OCI-M1 (cell line): ENCODE measurements around the gene BCAT1.
"Not testable (repeated sequence)": the region's sequence is repeated elsewhere in the genome, so short reads cannot be mapped to it uniquely, and the experiment has no call there.

Source experiments
- DNase-seq: peaks from one replicate; lab custom pipeline; 2025; lab: John Stamatoyannopoulos, UW

BCAT1 gene

DNA sequence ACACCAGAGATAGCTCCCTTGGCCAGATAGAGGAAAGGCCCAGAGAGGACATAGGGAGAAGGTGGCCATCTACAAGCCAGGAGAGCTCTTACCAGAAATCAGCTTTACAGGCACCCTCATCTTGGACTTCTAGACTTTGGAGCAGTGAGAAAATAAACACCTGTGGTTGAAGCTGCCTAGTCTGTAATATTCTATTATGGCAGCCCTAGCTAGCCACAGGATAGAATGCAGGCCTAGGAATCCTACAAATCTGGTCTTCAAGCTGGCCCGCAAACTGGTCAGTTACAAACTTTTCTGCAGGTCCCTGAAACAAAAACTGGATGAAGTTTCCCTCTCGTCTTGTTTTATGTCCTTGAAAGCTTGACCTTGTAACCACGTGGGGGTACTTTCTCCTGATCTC, 92.4 kb downstream of the BCAT1 start:
- no peak for DNase-seq

GRCh38 chr12:24854908-24855307, 94.0 kb downstream of the BCAT1 start:
- DNase-seq = peak; percentile 25

DNA sequence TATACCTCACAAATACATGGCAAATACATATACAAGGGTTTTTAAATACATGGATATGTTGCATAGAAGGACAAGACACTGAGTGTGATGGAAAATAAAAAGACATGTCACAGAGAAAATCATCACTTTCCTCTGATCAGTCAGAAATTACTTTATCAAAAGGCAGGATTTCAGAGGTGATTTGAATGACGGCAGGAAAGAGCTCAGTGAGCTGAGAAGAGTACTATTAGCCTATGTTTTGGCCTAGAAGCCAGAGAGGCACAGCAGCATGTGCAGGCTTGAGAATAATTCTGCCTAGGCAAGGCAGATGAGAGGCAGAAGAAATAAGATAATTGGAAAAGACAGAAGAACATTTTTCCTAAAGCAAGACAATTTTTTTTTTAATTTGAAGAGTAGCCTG, 94.9 kb downstream of the BCAT1 start:
- no peak for DNase-seq

GRCh38 chr12:24853588-24853987, 95.3 kb downstream of the BCAT1 start:
- no peak for DNase-seq

DNA sequence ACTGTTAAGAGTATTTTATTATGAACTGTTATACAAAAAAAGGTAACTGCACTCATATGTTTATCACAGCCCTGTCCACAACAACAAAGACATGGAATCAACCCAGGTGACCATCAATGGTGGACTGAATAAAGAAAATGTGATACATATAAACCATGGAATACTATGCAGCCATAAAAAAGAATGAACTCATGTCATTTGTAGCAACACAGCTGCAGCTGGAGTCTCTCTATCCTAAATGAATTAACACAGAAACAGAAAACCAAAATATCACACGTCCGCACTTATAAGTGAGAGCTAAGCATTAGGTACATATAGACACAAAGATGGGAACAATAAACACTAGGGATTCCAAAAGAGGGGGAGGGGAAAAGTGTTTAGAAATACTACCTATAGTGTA, 95.8 kb downstream of the BCAT1 start:
- no peak for DNase-seq

GRCh38 chr12:24852420-24852819, 96.5 kb downstream of the BCAT1 start:
- DNase-seq = peak; percentile 40

DNA sequence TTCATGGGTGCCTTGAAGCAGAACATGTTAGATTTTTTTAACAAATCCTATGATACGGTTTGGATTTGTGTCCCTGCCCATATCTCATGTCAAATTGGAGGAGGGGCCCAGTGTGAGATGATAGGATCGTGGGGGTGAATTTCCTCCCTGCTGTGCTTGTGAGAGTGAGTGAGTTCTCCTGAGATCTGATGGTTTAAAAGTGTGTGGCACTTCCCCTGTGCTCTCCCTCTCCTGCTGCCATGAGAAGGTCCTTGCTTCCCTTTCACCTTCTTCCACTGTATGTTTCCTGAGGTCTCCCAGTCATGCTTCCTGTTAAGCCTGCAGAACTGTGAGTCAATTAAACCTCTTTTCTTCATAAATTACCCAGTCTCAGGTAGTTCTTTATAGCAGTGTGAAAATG, 97.0 kb downstream of the BCAT1 start:
- not testable (repeated sequence) for DNase-seq

- DNase-seq = no peak
These were observed 97.6 kb downstream of the BCAT1 start for GRCh38 chr12:24851341-24851740.

- DNase-seq = no peak
These were observed 98.4 kb downstream of the BCAT1 start for GRCh38 chr12:24850496-24850895.

DNA sequence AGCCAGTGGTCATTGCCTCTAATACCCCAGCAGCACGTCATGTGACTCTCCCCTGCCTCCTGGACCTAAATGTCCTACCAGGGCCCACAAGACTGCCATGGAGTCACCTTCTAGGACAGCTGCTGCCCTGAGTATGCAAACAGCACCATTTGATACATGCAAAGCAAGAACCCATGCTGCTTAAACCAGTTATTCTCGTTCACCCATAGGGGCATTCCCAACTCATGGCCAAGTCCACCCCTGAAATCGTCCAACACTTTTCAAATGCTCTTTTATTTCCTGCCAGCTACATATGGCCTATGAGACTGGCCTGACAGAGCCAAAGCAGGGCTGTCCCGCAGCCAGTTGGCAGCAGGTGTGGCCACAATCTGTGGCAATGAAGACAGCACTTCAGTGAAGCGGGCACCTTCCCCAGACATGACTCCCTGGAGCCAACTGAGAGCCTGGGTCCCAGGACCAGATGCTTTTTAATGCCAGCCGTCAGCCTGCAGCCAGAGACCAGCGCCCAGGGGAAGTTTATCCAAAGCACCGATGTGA, 99.9 kb downstream of the BCAT1 start:
- DNase-seq = no peak

DNA sequence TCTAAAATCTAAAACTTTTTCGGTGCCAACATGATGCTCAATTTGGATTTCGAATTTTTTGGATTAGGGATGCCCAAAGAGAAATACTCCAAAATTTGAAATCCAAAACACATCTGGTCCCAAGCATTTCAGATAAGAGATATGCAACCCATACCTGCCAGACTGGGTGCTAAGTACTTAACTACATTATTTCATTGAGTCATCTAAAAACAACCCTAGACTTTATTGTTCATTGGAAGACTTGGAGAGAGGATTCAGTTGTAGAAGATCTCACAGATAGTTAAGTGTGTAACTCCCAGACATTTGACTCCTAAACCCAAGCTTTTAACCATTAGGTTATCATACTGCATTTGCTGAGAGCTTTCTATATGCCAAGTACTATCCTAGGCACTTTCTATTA, 102.2 kb downstream of the BCAT1 start:
- DNase-seq = no peak

DNA sequence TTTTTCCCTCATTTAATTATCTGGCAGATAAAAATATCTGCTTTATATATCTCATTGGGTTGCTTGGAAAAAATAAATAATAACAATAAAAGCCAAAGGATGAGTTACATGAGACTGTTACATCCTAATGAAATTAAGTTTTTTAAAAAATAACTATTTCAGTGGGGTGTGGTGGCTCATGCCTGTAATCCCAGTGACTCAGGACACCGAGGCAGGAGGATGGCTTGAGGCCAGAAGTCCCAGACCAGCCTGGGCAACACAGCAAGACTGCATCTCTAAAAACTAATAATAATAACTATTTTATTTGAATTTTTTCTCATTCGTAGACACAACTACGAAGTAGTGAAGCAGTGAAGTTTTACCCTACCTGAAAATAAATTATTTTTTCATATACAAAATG, 103.3 kb downstream of the BCAT1 start:
- no peak for DNase-seq

GRCh38 chr12:24840046-24840800, 108.7 kb downstream of the BCAT1 start:
- DNase-seq = no peak

- no peak for DNase-seq
These were observed 109.6 kb downstream of the BCAT1 start for GRCh38 chr12:24839268-24839791.

- DNase-seq = peak; percentile 45
These were observed 110.4 kb downstream of the BCAT1 start for GRCh38 chr12:24838531-24838950.

DNA sequence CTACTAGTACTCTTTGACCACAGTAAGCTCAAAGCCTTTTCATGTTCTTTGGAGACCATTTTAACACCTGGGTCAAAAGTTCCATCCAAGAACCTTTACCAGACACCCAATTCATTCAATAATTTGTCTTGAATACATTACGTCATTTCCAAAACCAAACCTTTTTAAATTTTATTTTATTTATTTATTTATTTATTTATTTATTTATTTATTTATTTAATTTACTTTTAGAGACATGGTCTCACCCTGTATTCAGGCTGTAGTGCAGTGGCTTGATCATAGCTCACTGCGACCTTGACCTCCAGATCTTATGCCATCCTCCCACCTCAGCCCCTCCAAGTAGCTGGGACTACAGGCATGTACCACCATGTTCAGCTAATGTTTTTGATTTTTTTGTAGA, 113.5 kb downstream of the BCAT1 start:
- no peak for DNase-seq

DNA sequence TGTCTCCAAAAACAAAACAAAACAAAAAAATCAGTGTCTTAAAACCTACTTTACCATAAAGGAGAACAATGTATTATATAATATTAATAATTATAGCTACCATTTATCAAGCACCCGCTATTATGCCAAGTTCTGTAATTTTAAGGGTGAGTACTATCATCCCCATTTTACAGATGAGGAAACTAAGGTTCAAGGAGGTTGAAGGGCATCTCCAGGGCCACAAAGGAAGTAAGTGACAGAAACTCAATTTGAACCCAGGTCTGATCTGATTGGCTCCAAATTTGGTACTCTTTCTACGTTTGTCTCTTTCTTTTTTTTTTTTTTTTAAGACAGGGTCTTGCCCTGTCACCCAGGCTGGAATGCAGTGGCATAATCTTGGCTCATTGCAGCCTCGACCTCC, 115.4 kb downstream of the BCAT1 start:
- no peak for DNase-seq

DNA sequence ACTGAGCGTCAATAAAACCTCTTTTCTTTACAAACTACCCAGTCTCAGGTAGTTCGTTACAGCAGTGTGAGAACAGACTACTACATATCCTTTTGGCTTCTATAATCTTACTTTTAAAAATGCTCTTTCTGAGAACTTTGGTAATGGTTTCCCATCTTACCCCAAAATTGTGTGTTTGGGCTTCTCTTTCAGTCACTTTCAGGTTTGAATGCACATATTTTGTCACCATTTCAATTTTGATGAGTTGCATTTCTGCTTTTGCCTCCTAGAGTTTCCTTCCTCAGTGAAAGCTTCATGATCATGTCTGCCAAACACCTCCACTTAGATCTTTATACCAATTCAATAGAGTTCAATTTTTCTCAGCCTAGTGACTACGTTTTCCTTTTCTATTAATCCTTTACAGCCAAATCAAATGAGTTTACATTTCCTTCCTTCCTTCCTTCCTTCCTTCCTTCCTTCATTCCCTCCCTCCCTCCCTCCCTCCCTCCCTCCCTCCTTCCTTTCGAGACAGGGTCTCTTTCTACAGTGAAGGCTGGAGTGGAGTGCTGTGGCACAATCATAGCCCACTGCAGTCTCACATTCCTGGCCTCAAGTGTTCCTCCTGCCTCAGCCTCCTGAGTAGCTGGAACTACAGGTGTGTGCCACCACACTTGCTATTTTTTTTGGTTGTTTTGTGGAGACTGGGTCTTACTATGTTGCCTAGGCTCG, 124.9 kb downstream of the BCAT1 start:
- DNase-seq = no peak

- no peak for DNase-seq
These were observed 126.6 kb downstream of the BCAT1 start for GRCh38 chr12:24822121-24822899.

- DNase-seq = no peak
These were observed 127.2 kb downstream of the BCAT1 start for GRCh38 chr12:24821691-24822090.

GRCh38 chr12:24820872-24821271, 128.0 kb downstream of the BCAT1 start:
- no peak for DNase-seq

DNA sequence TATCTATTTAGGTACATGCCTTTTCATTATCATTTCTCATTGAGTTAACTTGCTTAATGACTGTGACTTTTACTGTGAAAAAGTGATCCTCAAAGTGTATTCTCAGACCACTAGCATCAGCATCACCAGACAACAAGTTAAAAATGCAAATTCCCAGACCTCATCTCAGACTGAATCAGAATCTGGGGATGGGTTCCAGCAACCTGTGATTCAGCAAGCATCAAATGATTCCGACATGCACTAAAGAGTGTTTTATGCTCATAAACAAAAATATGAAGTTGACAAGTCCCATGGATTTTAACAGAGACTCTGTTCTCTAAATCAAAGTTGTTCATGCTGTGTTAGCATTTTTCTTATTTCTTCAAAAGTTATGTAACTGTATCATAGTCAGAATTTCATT, 130.6 kb downstream of the BCAT1 start:
- no peak for DNase-seq

DNA sequence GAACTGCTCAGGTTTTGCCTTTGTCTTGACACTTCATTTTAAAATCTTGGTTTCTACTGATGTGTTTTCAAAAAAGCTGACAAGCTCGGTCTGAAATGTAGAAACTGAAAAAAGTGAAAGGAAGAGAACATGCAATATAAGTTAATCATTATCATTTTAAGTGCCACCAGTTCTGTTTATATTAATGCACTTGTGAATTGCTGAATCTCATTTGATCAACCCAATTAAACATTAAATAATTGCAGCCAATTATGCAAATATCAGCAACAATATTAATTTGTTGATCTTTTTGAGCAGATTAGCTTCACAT, 133.8 kb downstream of the BCAT1 start:
- no peak for DNase-seq
